HG03460 (cell line): Measurements from ENCODE around the gene CPA1.
"Not testable (repeated sequence)": the region's sequence is repeated elsewhere in the genome, so short reads cannot be mapped to it uniquely, and the experiment has no call there.

Experiments used
- ATAC-seq: cut with Tn5 transposase; IDR thresholded peaks from one replicate; pipeline ENCODE4 v1.9.1; 2021; ENCODE audit not compliant: unreplicated experiment

The CPA1 gene

DNA sequence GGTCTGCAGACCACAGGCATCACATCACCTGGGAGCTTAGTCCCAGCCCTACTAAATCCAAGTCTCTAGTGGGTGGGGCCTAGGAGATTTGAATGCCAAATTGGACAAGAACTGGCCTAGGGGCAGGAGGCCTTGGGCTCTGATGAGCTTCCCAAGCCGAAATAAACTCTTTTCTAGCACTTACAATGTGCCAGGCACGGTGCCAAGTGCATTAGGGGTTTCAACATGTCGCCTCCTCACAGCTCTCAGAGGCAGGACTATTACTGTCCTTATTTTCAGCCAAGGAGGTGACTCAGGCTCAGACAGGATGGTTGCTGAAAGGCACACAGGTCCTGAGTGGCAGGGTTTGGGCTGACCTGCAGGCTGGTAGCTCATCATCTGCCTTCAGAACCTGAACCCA, 9.2 kb upstream of the CPA1 start:
- no peak for ATAC-seq

GRCh38 chr7:130372402-130373165, 7.7 kb upstream of the CPA1 start:
- no peak for ATAC-seq

DNA sequence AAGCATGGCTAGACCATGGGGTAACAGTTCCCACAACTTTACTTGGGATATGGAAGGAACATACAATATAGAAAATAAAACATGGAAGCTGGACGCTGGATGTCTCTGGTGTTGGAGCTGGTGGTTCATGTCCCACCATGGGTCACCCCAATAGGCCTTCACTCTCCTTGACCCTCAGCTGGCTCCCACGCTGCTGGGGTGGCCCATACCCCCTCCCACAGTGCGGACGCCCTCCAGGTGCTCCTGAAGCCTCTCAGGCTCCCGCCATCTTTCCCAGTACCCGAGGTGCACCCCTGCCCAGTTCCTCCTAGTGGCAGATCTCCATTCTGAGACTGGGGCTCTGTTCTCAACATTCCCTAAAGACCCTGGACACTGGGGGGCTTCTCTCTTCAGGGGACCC, 5.8 kb upstream of the CPA1 start:
- ATAC-seq, result no peak

DNA sequence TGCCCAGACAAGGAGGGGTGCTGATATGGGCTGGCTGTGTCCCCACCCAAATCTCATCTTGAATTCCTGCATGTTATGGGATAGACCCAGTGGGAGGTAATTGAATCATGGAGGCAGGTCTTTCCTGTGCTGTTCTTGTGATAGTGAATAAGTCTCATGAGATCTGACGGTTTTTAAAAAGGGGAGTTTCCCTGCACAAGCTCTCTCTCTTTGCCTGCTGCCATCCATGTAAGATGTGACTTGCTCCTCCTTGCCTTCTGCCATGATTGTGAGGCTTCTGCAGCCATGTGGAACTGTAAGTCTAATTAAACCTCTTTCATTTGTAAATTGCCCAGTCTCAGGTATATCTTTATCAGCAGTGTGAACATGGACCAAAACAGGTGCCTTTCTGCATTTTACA, 3.8 kb upstream of the CPA1 start:
- not testable (repeated sequence) for ATAC-seq

- ATAC-seq, result no peak
Observed at GRCh38 chr7:130377178-130377577, 3.1 kb upstream of the CPA1 start.

GRCh38 chr7:130379019-130379418, 1.3 kb upstream of the CPA1 start:
- ATAC-seq, result no peak

DNA sequence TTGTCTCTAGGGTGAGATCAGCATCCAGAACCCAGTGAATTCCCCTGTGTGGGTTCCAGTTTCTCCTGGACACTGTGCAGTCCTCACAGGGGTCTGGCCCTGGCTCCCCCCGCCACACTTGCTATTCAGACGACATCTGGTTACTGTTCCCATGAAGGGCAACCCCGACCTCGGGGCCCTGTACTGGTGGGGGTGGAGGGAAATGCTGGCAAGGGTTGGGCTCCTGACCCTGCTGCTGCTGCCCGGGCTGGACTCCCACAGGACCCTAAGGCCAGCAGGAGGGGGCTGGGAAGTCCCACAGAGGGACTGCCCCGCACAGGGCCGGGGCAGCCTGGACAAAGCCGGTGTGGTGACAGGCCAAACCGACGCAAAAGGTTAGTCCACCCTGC, 768 bp upstream of the CPA1 start:
- ATAC-seq, result no peak

DNA sequence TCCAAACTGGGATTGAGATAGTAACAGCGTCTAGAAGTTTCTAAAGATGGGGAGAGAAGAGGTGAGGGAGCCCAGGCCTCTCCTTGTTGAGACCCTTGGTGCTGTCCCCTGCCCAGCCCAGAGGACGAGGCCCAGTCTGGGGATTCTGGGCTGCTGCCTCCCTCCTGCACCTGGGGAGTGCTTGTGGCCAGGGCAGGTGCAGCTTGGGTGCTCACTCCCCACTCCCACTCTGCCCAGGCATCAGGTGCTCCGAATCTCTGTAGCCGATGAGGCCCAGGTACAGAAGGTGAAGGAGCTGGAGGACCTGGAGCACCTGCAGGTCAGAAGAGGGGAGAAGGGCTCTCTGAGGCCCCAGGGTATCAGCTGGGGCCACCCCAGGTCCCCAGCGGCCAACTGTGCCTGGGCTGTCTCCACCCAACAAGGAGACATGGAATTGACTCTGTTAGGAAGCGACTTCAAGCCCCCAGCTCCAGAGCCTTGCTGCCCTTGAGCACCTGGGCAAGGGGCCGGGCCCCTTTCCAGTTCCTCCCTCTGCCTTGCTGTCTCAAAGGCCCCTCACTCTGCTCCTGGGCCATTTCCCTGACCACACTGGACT, 664 bp downstream of the CPA1 start:
- no peak for ATAC-seq

- no peak for ATAC-seq
Observed at GRCh38 chr7:130381468-130382312, 1.4 kb downstream of the CPA1 start.

GRCh38 chr7:130383187-130383980, 3.1 kb downstream of the CPA1 start:
- no peak for ATAC-seq

GRCh38 chr7:130384371-130384801, 4.1 kb downstream of the CPA1 start:
- no peak for ATAC-seq

GRCh38 chr7:130384841-130385599, 4.7 kb downstream of the CPA1 start:
- ATAC-seq, result no peak

DNA sequence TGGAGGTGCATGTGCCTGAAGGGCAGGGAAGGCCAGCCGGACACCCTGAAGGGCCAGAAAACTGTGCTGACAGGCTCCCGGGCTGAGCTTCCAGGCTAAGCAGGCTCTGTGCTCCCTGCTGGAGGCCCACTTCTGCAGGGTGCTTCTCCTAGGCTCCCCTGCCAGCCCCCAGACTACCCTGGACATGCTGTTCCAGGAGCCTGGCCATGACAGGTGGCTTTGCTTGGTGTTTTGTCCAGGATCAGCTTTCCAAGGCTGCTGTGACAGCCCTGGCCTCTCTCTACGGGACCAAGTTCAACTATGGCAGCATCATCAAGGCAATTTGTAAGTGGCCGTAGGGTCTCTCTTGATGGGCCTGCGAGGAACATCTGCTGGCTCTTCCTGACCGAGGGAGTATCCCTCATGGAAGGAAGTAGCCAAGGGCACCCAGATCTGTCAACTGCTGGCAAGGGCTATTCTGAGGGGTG, 5.3 kb downstream of the CPA1 start:
- ATAC-seq, result no peak

- ATAC-seq, result no peak
Observed at GRCh38 chr7:130386876-130387275, 6.6 kb downstream of the CPA1 start.

GRCh38 chr7:130387306-130387627, 7.0 kb downstream of the CPA1 start:
- no peak for ATAC-seq

DNA sequence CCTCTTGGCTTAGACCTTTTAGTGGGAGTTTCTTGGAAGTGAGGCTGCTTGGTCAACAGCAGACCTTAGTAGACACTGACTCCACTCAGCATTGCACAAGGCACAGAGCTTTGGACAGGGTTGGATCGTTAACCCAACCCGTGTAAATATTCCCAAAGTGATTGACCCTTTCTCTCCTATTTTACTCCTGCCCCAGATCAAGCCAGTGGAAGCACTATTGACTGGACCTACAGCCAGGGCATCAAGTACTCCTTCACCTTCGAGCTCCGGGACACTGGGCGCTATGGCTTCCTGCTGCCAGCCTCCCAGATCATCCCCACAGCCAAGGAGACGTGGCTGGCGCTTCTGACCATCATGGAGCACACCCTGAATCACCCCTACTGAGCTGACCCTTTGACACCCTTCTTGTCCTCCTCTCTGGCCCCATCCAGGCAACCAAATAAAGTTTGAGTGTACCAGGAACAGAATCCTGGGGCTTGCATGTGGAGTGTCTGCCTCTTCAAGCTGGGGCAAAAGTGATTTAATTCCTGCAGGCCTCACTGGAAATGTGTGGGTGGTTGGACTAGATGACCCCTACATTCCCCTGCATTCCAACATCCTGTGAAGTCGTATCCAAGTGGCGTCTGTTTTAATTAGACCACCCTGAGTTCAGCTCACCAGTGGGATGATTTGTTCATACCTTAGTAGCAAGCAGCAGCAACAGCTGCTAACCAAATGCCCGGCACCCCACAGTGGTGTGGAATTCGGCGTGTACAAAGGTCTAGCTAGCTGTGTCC, 7.5 kb downstream of the CPA1 start:
- no peak for ATAC-seq

DNA sequence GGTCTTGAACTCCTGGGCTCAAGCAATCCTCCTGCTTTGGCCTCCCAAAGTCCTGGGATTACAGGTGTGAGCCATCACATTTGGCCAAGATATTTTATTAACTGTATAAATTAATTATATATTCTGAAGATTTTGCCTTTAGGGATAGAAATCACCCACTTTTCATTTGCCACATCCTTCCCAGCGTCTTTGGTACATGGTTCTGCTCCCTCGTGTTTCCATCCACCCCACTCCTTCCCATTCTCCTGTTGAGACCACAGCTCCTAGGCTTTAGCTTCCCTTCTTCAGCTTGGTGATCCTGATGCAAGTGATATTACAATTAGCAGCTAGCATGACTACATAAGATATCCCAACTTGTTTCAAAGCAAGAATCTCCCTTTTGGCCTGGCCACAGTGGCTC, 8.4 kb downstream of the CPA1 start:
- ATAC-seq, result no peak

- ATAC-seq, result no peak
Observed at GRCh38 chr7:130390486-130390885, 10.2 kb downstream of the CPA1 start.

DNA sequence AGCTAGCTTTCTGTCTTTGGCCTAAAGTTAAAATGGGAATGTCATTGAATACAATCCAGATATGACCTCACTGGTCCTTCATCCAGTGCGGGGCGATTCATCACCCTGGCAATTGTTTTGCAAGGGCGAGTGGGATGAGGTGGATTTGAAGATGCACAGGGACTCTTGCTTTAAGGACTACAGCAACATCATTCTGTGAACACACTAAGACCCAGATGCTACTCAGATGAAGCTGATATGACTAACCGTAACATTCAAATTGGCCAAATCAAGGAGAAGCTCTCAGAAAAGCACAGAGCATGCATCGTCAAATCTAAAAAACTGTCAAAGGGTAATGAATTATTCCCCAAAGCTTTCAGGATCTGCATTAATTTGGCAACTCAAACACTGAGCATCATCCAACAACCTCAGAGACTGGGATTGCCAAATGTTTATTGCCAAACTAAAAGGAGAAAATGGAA, 12.8 kb downstream of the CPA1 start:
- ATAC-seq, result no peak
